HG03066 (cell line): ENCODE measurements around the gene LRRC8B.
A peak's percentile ranks its signal among the peaks of the same experiment; 100 is the strongest.
"Not testable (repeated sequence)": the region's sequence is repeated elsewhere in the genome, so short reads cannot be mapped to it uniquely, and the experiment has no call there.

Experiments
- ATAC-seq: cut with Tn5 transposase; IDR thresholded peaks from one replicate; pipeline ENCODE4 v1.9.1; 2021; ENCODE audit warnings: low read depth; ENCODE audit not compliant: unreplicated experiment

LRRC8B gene

DNA sequence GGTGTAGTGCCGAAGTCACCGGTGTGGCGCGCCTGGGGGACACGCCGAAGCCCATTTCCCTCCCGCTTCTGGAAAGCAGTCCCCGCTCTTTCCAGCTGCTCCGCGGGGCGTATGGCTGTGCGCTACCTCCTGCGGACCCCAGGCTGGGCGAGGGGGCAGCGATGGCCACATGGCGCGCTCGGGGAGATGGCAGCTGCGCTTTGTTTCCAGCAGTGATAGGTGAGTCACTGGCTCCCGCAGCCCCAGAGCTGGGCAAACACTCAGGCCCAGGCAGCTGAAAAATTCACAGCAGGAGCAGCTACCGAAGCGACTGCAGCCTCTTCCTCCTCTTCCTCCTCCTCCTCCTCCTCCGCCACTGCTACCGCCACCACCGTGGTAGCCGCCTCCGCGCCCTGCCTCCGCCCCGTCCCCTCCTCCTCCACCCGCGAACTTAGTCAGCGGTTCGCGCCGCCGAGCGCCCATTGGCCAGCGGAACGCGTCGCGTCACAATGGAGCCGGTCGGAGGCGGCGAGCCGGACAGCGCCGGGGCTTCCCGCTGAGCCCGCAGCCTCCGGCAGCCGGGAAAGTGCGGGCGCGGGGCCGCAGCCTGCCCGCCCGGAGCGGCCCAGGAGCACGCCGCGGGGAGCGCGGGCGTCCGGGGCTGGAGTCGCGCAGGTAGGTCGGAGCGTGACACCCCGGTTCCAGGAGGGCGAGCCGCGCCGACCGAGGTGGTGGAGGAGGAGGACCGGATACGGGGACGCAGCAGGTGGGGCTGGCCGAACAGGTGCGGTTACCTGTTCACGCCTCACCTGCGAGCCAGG is at the start of gene LRRC8B:
Gene LRRC8B (plus strand): TSS at position 461 of the 800 bp plus-strand sequence. CDS start 57,822 bp downstream, outside the sequence.
- peak; percentile 86 for ATAC-seq

DNA sequence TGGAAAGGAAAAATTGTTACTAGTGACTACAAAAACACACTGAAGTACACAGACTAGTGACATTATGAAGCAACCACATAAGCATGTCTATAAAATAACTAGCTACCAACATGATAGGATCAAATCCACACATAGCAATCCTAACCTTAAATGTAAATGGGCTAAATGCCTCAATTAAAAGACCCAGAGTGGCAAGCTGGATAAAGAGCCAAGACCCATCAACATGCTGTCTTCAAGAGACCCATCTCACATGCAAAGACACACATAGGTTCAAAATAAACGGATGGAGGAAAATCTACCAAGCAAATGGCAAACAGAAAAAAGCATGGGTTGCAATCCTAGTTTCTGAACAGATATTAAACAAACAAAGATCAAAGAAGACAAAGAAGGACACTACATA is 49.4 kb upstream of the LRRC8B start:
- no peak for ATAC-seq

DNA sequence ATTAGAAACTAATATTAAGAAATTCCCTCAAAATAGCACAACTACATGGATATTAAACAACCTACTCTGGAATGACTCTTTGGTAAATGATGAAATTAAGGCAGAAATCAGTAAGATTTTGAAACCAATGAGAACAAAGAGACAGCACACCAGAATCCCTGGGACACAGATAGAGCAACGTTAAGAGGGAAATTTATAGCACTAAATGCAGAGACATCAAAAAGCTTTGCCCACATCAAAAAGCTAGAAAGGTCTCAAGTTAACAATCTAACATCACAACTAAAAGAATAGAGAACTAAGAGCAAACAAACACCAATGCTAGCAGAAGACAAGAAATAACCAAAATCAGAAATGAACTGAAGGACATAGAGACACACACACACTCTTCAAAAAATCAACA is 48.6 kb upstream of the LRRC8B start:
- no peak for ATAC-seq

DNA sequence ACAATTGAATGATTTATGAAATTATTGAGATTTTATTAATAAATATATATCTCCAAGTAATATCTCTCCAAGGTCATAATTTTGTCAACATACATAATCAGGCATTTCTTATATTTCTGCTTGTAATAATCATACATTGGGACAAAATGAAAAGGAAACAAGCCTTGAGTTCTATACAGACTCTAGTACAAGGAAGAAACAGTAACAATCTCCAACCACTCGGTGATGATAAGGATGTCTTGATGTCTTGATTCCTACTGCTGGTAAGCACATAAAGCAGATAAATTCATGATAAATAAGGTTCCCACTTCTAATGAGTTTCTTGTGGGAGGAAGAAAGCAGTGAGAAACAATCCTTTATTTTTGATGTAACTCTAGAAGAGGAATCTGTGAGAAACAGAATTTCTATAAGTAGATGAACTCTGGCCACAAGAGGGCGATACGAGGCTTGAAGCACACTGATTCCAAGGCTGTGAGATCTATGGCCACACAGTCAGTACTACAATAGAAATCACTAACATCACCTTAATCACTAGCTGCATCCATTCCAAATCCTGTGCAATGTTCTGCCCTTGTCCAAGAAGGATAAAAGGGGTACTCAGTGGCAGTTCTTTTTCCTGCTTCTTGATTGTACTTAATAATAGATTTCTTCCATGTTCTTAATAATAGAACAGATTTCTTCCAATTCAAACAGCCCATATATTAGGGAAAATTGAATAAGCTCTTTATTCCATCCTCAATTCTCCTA is 41.4 kb upstream of the LRRC8B start:
- peak; percentile 54 for ATAC-seq

DNA sequence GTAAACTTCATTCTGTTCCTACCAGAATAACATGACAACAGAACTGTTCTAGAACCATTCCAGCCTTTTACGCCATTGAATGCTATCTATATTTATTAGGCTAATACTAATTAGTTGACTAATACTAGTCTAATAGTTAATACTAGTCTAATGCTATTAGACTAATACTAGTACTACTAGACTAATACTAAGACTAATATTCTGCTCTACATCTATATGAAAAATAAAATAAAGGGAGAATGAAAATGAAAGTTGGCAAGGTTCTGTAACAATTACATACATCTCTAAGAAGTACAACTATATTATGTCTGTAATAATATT is 40.9 kb upstream of the LRRC8B start:
- no peak for ATAC-seq

DNA sequence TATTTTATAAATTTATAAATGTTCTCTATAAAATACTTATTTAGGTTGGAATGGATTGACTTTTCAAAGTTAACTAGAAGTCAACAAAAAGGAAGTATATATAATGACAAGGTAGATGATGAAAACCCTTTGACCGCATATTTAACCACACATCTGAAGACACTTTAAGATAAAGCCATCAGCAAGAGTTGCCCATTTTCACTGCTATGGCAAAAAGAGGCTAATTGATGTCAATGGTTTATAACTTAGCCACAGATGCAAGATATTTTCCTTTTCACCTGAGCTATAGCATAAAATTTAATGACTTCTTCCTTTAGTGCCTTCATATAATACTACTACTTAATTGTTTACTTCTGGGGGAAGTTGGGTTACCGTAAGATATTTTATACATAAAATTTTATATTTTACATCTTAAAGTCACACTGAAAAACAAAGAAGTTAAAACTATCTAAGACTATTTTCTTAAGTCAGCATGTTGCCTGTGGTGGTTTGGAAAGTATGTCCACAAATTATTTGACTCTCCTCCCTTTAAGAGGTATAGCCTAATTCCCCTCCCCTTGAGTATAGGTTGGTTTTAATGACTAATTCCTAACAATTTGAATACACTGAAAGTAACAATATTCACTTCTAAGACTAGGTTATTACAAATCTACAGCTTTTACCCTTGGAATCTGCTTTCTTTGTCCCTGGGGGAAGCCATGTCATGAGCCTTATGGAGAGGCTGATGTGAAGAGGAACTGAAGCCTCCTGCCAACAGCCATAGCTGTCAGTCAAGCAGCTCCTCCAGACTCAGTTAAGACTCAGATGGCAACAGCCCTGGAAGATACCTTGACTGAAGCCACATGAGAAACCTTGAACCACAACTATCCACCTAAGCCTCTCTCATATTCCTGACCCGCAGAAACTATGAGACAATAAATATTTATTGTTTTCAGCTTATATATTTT is 40.3 kb upstream of the LRRC8B start:
- no peak for ATAC-seq

DNA sequence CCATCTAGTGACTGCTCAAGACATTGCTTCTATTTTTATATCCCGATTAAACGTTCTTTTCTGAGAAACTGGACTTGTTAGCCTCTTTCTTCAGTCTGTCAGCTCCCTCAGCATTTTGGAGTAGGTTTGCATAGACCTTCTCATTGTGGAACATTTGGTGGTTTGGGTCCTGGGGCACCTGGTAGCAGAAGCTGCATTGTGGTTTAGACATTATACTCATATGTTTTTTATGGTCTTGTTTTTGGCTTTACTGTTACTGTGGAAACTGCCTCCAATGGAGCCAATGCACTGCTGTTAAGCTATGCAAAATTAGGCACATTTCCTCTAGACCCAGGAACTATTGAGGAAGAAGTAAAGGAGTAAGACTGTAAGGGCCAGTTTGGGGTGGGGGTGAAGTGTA is 36.7 kb upstream of the LRRC8B start:
- ATAC-seq = no peak

DNA sequence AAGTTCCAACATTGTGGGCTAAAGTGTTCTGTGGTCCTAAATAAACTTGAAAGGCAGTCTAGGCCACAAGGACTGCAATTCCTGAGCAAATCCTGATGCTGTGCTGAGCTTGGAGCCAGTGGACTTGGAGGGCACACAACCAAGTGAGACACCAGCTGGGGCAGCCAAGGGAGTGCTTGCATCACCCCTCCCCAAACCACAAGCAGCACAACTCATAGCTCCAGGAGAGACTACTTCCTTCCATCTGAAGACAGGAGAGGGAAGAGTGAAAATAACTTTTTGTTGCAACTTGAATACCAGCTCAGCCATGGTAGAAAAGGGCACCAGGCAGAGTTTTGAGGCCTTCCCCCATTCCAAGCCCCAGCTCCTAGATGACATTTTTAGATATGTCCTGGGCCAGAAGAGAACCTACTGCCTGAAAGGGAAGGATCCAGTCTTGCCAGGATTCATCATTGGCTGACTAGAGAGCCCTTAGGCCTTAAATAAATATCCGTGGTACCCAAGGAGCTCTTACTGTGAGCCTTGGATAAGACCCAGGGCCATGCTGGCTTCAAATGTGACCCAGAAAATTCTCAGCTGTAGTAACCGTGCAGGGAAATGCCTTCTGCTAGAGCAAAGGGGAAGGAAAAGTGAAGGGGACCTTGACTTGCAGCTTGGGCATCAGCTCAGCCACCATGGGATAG is 35.4 kb upstream of the LRRC8B start:
- no peak for ATAC-seq

DNA sequence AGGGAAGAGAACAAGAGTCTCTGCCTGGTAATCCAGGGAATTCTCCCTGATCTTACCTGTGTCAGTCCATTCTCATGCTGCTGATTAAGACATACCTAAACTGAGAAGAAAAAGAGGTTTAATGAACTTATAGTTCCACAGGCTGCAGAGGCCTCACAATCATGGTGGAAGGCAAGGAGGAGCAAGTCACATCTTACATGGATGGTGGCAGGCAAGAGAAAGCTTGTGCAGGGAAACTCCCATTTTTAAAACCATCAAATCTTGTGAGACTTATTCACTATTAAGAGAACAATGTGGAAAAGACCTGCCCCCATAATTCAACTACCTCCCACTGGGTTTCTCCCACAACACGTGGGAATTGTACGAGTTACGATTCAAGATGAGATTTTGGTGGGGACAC is 34.2 kb upstream of the LRRC8B start:
- ATAC-seq = no peak

DNA sequence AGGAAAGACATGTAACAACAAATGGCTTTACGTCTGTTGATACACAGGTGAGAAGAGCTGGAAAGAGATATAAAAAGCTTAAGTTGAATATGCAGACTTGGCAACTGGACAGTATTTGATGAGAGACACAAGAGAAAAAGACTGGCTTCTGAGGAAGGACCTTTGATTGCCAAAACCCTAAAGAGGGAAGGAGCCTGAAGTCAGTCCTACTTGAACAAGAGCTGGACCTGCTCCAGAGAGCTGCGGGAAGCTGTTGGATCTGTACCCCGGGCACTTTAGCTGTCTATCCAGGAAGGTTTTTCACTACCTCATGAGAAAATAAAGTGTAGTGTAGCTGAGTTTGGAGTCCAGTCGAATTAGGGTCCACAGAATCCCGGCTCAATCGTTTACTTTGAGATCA is 25.3 kb upstream of the LRRC8B start:
- ATAC-seq = no peak

DNA sequence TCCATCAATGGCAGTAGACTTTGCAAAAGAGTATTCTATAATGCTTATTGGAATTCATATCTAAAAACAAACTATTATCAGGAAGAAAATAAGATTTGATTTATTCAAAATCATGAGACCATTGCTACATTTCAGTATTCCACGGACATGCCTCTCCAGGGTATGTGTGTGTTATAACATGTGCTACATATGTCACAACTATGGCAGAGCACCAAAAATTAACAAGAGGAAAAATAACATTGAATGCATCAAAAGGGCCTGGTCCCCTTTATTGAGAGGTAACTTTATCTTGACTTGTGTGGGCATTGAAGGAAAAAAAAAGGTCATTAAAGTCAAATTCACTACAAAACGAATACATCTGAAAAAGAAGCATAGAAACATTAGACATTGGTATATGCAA is 22.6 kb upstream of the LRRC8B start:
- no peak for ATAC-seq

DNA sequence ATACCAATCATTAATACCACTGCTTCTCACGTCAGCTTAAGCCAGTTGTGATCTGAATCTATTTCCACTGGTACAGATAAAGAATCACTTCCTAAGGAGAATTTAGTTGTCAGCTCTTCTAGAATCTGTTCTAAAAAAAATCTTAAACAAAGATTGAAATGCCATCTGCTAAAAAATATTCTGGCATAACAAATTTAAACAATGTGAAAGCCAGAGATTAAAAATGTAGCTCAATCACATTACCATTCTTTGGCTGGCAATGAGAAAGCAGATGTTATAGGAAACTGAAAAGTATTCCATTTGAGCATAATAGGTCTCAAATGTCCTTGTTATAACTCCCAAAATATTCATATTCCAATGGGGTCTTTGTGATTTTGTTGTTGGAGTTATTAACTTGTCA is 21.7 kb upstream of the LRRC8B start:
- no peak for ATAC-seq

DNA sequence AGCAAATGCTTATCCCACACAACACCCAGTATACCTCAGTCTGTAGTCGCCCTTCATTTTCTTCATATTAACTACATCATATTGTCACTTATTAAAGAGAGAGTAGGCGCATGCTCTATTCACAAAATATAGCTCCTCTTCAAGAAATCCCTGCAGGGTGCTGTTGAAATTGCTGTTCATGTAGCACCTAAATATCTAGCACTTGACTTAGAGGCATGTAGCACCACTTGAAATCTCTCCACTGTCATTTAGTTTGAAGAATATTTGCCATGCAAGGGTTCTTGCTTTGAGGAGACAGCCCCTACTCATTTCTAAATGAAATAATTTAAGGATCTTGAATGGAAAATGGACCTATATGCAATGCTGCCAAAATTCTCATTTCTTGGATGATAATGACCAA is 20.9 kb upstream of the LRRC8B start:
- ATAC-seq = no peak

DNA sequence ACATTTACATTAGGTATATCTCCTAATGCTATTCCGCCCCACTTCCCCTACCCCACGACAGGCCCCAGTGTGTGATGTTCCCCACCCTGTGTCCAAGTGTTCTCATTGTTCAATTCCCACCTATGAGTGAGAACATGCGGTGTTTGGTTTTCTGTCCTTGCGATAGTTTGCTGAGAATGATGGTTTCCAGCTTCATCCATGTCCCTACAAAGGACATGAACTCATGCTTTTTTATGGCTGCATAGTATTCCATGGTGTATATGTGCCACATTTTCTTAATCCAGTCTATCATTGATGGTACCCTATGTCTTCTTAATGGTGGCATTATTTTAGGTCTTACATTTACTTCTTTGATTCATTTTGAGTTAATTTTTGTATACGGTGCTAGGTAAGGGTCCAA is 14.6 kb upstream of the LRRC8B start:
- not testable (repeated sequence) for ATAC-seq

DNA sequence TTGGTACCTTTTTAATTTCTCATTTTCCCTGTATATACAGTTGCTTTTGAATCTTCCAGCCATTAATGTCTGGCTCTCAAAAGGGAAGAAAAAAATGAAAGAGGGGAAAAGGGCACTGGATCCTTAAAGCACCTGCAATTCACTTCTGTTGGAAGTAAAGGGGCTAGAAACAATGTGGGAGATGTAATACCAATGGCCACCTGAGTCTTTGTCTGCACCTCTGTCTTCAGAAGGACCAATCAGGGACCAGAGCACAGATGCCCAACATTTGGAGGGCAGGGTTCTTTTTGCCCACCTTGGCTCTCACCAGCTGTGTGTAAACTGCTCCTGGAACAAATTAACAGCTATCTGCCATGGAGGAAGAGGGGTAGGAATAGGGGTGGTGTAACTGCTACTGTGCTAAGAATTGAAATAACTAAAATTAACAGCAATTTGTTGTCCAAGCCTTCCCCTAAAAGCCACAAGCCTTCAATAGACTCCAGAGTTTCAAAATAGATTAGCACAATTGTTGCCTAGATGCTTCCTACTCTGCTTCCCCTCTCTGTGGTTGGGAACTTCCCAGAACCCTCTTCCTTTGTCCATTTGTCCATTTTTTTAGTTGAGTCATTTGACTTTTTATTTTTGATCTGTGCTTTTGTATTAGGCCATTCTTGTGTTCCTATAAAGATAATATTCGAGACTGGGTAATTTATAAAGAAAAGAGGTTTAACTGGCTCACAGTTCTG is 11.5 kb upstream of the LRRC8B start:
- no peak for ATAC-seq

DNA sequence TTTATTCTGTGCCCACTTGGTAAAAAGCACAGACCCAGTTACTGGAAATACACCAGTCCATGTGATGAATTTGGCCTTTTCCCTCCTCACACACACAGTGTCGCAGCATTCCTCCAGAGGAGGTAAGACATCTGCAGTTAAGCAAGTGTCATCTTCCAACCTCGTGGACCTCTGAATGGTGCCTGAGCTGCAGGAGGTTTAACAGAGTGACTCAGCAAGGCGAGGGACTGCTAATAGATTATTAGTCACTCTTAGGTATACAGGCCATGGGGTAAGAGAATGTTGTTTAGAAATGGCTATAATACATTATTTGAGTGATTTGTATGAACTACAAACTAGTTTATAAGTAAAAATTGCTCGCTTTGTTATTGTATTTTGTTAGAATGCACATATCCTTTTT is 8.6 kb upstream of the LRRC8B start:
- ATAC-seq = no peak

DNA sequence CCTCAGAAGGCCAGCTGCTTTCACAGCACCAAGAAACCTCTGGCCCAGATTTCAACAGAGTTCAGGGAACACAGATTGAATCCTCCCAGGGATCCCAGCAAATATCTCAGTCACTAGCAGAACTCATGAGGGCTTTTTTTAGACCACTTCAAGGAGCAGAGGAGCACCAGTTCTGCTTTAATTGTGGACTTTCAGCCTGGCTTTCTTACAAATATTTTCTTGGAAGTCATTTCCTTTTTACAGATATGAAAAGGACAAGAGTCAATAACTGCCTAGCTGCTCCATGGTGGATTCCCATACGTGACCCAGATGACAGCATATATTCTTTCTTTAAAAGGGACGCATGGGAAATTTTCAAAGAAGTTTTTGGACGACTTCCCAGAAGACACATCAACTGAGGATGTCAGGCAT is 6.4 kb upstream of the LRRC8B start:
- no peak for ATAC-seq

DNA sequence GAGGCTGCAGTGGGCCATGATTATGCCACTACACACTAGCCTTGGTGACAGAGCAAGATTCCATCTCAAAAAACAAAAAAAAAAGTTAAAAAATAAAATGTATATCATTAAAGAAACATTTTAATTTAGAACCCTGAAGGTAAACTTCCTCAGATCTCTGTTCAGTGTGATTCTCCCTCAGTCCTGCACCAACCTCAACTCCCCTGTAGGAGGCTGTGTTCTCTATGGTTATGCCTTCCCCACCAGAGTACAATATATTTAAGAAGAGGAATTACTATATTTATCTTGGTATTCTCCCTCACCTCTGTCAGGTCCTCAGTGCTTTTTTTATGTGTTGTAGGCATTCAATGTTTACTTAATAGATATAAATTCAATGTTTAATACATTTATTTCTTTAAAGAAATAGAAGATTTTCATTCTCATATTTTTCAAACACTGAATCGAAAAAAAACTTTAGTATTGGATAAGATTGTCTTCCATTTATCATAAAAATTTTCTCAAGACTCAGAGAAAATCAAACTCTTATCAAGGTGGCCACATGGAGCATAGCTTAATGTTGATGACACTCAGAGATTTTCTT is 4.8 kb upstream of the LRRC8B start:
- ATAC-seq = no peak

DNA sequence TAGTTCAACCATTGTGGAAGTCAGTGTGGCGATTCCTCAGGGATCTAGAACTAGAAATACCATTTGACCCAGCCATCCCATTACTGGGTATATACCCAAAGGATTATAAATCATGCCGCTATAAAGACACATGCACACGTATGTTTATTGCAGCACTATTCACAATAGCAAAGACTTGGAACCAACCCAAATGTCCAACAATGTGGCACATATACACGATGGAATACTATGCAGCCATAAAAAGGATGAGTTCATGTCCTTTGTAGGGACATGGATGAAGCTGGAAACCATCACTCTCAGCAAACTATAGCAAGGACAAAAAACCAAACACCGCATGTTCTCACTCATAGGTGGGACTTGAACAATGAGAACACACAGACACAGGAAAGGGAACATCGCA is 2.7 kb upstream of the LRRC8B start:
- ATAC-seq = not testable (repeated sequence)
